D721Med (cell line): Measurements from ENCODE around the gene KCNAB1.

ENCODE experiments used
- DNase-seq: peaks from one replicate; pipeline ENCODE4 v3.0.0; 2011; ENCODE audit warnings: low spot score; ENCODE audit not compliant: insufficient read length
- FAIRE-seq: peaks from 2 replicates; lab custom pipeline; 2011; peaks lifted over from hg19 to GRCh38; lab: Jason Lieb, UNC
- CTCF ChIP-seq: IDR thresholded peaks from 2 replicates; pipeline ENCODE4 v1.5.1; 2012; ENCODE audit warnings: mild to moderate bottlenecking, control low read depth; ENCODE audit not compliant: insufficient read depth; ENCODE audit errors: missing control alignments

The KCNAB1 gene

GRCh38 chr3:156311431-156311830, 191.1 kb downstream of the KCNAB1 start:
- FAIRE-seq, result no peak
- DNase-seq, result no peak
- no peak for TF ChIP-seq CTCF

- no peak for FAIRE-seq
- DNase-seq, result no peak
- no peak for TF ChIP-seq CTCF
These were observed 191.6 kb downstream of the KCNAB1 start for GRCh38 chr3:156311930-156312329.

DNA sequence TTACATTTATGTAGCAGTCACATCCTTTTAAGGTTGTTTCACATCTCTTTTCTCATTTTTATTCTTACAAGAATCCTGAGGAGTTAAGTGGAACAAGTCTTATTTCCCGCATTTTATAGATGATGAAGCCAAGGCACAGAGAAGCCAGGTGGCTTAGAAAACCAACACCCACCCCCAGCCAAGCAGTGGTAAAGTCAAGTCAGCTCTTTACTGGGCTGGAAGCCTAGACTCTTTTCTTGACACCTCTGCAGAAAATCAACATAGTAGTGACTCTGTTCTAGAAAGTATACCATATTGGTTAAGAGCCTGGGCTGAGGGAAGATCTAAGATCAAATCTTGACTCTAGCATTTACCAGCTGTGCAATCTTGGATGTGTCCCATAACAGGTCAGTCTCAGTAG, 195.7 kb downstream of the KCNAB1 start:
- no peak for FAIRE-seq

GRCh38 chr3:156317462-156318074, 197.2 kb downstream of the KCNAB1 start:
- no peak for DNase-seq

More for the DNA sequence above, 195.7 kb downstream of the KCNAB1 start:
- DNase-seq, result no peak
- TF ChIP-seq CTCF, result no peak

DNA sequence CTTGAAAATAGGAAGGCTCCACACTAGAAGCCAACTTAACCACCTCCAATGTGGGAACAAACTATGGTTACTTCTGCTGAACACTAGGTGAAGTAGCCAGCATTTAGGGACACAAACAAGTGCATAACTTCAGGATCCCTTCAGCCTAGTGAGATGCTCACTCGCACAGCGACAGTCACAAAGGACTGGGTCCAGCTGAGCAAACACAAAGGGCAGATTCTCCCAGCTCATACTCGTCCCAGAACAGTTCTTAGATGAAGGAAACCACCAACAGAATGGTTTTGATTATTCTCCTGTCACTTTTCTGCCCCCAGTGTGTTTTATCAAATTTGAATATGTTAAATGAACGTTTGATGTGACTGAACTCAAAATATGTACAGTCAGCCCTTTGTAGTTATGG, 201.6 kb downstream of the KCNAB1 start:
- no peak for TF ChIP-seq CTCF
- DNase-seq (no peak), FAIRE-seq (no peak)

More at GRCh38 chr3:156317462-156318074, 197.2 kb downstream of the KCNAB1 start:
- TF ChIP-seq CTCF, result no peak
- no peak for FAIRE-seq

DNA sequence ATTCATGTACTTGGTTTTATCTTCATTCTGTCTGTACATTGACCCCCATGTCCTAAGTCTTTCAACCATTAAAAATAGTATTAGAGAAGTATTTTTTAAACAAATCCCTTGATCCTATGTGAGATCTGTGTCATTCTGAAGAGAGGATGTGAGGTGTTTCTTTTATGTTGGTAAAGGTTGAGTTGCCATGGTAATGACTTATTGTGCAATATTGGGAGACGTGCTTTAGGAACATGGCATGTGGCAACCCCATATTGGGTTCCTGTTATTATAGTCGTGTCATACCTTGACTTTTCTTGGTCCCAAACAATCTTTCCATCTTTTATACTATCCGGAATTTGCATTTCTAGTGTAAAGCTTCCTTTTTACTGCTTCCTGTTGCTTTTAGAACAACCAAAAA, 203.1 kb downstream of the KCNAB1 start:
- TF ChIP-seq CTCF, result no peak
- DNase-seq (no peak), FAIRE-seq (no peak)

DNA sequence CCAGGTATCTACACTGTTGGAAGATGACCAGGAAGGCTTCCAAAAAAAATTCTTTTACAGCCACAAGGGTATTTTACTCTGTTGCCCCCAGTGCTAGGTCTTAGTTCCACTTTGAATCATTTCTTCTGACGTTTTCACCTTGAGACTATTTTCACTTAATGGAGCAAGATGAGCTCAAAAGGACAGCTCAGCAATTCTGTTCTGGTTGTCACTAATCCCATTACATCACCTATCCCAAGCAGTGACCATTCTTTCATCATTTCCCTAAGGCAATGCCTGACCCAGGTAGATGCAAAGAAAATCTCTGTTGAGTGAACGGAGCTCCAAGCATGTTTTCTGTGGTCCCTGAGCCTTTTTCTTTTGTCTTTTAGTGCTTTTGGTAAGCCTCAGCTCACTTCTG, 210.0 kb downstream of the KCNAB1 start:
- no peak for DNase-seq
- TF ChIP-seq CTCF, result no peak
- no peak for FAIRE-seq
